Measurements from ENCODE around the gene COL5A1.

Gene COL5A1

GRCh38 chr9:134622896-134623257 lies 18.7 kb upstream of the COL5A1 start:
- H3K4me3 ChIP-seq (ENCODE audit: low read length) = no peak overlapping the region
- no peak for DNase-seq (ENCODE audit: low read depth)
- no peak for TF ChIP-seq CTCF (conservative IDR thresholded peaks at IDR 0.05; ENCODE audit: low read depth, low read length)

GRCh38 chr9:134623258-134624066 lies 18.1 kb upstream of the COL5A1 start:
- DNase-seq (ENCODE audit: low read depth) = no peak
- H3K4me3 ChIP-seq (ENCODE audit: low read length) = no peak overlapping the region
- TF ChIP-seq CTCF (conservative IDR thresholded peaks at IDR 0.05; ENCODE audit: low read depth, low read length) = no peak

- TF ChIP-seq CTCF (conservative IDR thresholded peaks at IDR 0.05; ENCODE audit: low read depth, low read length) = no peak
- DNase-seq (ENCODE audit: low read depth) = no peak
Measured at GRCh38 chr9:134624137-134624591, 17.4 kb upstream of the COL5A1 start.

GRCh38 chr9:134624621-134625181 lies 16.9 kb upstream of the COL5A1 start:
- DNase-seq (ENCODE audit: low read depth) = no peak
- no peak for TF ChIP-seq CTCF (conservative IDR thresholded peaks at IDR 0.05; ENCODE audit: low read depth, low read length)
- H3K4me3 ChIP-seq (ENCODE audit: low read length) = no peak overlapping the region

More at GRCh38 chr9:134624137-134624591, 17.4 kb upstream of the COL5A1 start:
- no peak overlapping the region for H3K4me3 ChIP-seq (ENCODE audit: low read length)

GRCh38 chr9:134625361-134626068 lies 16.1 kb upstream of the COL5A1 start:
- DNase-seq (ENCODE audit: low read depth) = no peak
- no peak overlapping the region for H3K4me3 ChIP-seq (ENCODE audit: low read length)
- TF ChIP-seq CTCF (conservative IDR thresholded peaks at IDR 0.05; ENCODE audit: low read depth, low read length) = no peak

GRCh38 chr9:134626069-134626423 lies 15.6 kb upstream of the COL5A1 start:
- DNase-seq (ENCODE audit: low read depth) = no peak
- no peak overlapping the region for H3K4me3 ChIP-seq (ENCODE audit: low read length)
- TF ChIP-seq CTCF (conservative IDR thresholded peaks at IDR 0.05; ENCODE audit: low read depth, low read length) = no peak
